Calu3 (cell line): Measurements from ENCODE around the gene TUT4. TPM values are rescaled to one million over a fixed set of nuclear protein-coding genes. Genes with fewer than 3 reads are reported as not detected.

Source experiments
- BruUV-seq: library from RNA; stranded (reverse); fragments of 400-500 nt; replicated peaks from 2 replicates; lab custom pipeline; 2021; lab: Mats Ljungman, UMichigan
- CTCF ChIA-PET: fragments of 300-600 bp; sonication (Branson Sonifier 250); formaldehyde crosslinking; loops from one replicate; lab custom pipeline; 2022; ENCODE audit warnings: antibody characterized with exemption; lab: Charles Lee
- DNase-seq: peaks from one replicate; pipeline ENCODE4 v3.0.0; 2022
- H3K27ac Mint-ChIP-seq: one replicate; pipeline ENCODE4 v1.8.0; 2022; ENCODE audit warnings: mixed read lengths; ENCODE audit not compliant: unreplicated experiment
- H3K27me3 Mint-ChIP-seq: one replicate; pipeline ENCODE4 v1.8.0; 2022; ENCODE audit warnings: mixed read lengths; ENCODE audit not compliant: unreplicated experiment
- H3K36me3 Mint-ChIP-seq: one replicate; pipeline ENCODE4 v1.8.0; 2022; ENCODE audit warnings: mild to moderate bottlenecking, moderate library complexity, mixed read lengths; ENCODE audit not compliant: insufficient read depth, unreplicated experiment
- H3K4me1 Mint-ChIP-seq: one replicate; pipeline ENCODE4 v1.8.0; 2022; ENCODE audit warnings: mild to moderate bottlenecking, low read depth, mixed read lengths; ENCODE audit not compliant: unreplicated experiment
- H3K4me3 Mint-ChIP-seq: one replicate; pipeline ENCODE4 v1.8.0; 2022; ENCODE audit warnings: mild to moderate bottlenecking, low read depth, moderate library complexity, mixed read lengths; ENCODE audit not compliant: unreplicated experiment
- H3K9me3 Mint-ChIP-seq: one replicate; pipeline ENCODE4 v1.8.0; 2022; ENCODE audit warnings: low read depth, mixed read lengths; ENCODE audit not compliant: unreplicated experiment
- intact Hi-C: fragments of 100-400 bp; cut with micrococcal nuclease; formaldehyde crosslinking; loops from one replicate; pipeline ENCODE4 v1.10.0; 2022; ENCODE audit not compliant: unreplicated experiment
- total RNA-seq: library from RNA; stranded (reverse); gene quantifications from 2 replicates; pipeline ENCODE4 v1.2.3, GENCODE V29; 2022
- TF ChIP-seq, protein P1 (sequence below): fragments of 200-600 bp; IDR thresholded peaks from one replicate; pipeline ENCODE4 v1.8.0; 2022; ENCODE audit warnings: antibody characterized with exemption; ENCODE audit not compliant: unreplicated experiment

TUT4 gene
- total RNA-seq, 1 experiment from 2014 or later = 55.9 TPM

GRCh38 chr1:52600533-52601179 lies 47.8 kb upstream of the TUT4 start:
- BruUV-seq = no TSS peak
- Mint-ChIP-seq H3K27ac (no peak overlapping the region), H3K9me3 (no peaks in the 10 kb centered on the region), H3K4me1 (no peaks in the 10 kb centered on the region), H3K4me3 (no peak overlapping the region), H3K36me3 (no peaks in the 10 kb centered on the region), H3K27me3 (peaks cover 92% of the 10 kb centered on the region)
- DNase-seq = no peak
- intact Hi-C loops = no loop called here
- TF ChIP-seq, protein P1, sequence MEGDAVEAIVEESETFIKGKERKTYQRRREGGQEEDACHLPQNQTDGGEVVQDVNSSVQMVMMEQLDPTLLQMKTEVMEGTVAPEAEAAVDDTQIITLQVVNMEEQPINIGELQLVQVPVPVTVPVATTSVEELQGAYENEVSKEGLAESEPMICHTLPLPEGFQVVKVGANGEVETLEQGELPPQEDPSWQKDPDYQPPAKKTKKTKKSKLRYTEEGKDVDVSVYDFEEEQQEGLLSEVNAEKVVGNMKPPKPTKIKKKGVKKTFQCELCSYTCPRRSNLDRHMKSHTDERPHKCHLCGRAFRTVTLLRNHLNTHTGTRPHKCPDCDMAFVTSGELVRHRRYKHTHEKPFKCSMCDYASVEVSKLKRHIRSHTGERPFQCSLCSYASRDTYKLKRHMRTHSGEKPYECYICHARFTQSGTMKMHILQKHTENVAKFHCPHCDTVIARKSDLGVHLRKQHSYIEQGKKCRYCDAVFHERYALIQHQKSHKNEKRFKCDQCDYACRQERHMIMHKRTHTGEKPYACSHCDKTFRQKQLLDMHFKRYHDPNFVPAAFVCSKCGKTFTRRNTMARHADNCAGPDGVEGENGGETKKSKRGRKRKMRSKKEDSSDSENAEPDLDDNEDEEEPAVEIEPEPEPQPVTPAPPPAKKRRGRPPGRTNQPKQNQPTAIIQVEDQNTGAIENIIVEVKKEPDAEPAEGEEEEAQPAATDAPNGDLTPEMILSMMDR = no peak
- CTCF ChIA-PET = interaction anchor here (0.7 to 0.9 kb wide), 2 partner anchors 56 to 159 kb away, joined by 3 to 5 read pairs; no protein-coding TSS in a partner anchor

DNA sequence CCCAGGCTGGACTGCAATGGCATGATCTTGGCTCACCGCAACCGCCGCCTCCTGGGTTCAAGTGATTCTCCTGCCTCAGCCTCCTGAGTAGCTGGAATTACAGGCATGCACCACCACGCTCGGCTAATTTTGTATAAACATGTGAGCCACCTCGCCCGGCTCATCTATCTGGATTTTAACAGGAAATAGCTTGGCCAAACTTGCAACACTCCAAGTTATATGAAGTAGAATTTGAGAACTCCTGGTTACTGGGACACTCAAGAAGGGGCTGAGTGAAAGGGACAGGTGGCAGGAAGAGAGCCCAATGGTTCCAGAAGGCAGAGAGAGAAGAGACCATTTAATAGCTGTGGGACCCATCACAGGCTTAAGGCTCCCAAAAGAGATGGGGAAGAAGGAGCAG lies 46.3 kb upstream of the TUT4 start:
- no peak overlapping the region for H3K4me3 Mint-ChIP-seq
- CTCF ChIA-PET = no interaction called here
- H3K36me3 Mint-ChIP-seq = no peaks in the 10 kb centered on the region
- intact Hi-C loops = no loop called here
- DNase-seq = no peak
- no peak overlapping the region for H3K27ac Mint-ChIP-seq
- H3K27me3 Mint-ChIP-seq = peaks cover 92% of the 10 kb centered on the region
- no TSS peak for BruUV-seq
- no peaks in the 10 kb centered on the region for H3K4me1 Mint-ChIP-seq
- TF ChIP-seq, protein P1 = no peak
- H3K9me3 Mint-ChIP-seq = no peaks in the 10 kb centered on the region

GRCh38 chr1:52598729-52599128 lies 45.8 kb upstream of the TUT4 start:
- DNase-seq = no peak
- no TSS peak for BruUV-seq
- H3K4me3 Mint-ChIP-seq = no peak overlapping the region
- H3K4me1 Mint-ChIP-seq = no peaks in the 10 kb centered on the region
- H3K27ac Mint-ChIP-seq = no peak overlapping the region
- no peaks in the 10 kb centered on the region for H3K9me3 Mint-ChIP-seq
- peaks cover 87% of the 10 kb centered on the region for H3K27me3 Mint-ChIP-seq
- CTCF ChIA-PET = interaction anchor here (0.7 kb wide), 1 partner anchor 31 kb away, joined by 4 read pairs; no protein-coding TSS in a partner anchor
- TF ChIP-seq, protein P1 = no peak
- H3K36me3 Mint-ChIP-seq = no peaks in the 10 kb centered on the region
- intact Hi-C loops = no loop called here

DNA sequence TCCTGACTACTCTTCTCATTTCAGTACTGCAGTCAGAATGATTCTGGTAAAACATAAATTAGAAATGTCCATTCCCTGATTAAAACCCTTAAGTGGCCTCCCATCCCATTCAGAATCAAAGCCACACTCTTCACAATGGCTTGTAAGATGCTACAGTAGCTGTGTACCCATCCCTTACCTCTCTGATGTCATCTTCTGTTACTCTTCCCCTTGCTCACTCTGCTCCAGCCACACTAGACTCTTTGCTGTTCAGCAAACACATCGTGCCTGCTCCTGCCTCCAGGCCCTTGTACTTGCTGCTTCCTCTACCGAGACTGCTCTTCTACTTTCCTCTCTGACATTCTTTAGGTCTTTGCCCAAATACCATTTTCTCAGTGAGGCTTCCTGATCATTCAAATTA lies 45.0 kb upstream of the TUT4 start:
- Mint-ChIP-seq H3K4me1 (no peaks in the 10 kb centered on the region), H3K4me3 (no peak overlapping the region), H3K27me3 (peaks cover 78% of the 10 kb centered on the region), H3K36me3 (no peaks in the 10 kb centered on the region), H3K9me3 (no peaks in the 10 kb centered on the region), H3K27ac (no peak overlapping the region)
- CTCF ChIA-PET = interaction anchor here (0.7 kb wide), 1 partner anchor 32 kb away, joined by 4 read pairs; no protein-coding TSS in a partner anchor
- TF ChIP-seq, protein P1 = no peak
- no TSS peak for BruUV-seq
- intact Hi-C loops = no loop called here
- DNase-seq = no peak
